Heart left ventricle (tissue), 13 donors: ENCODE results near the gene CRISPLD2.

Source experiments
- POLR2A ChIP-seq, 2 donors: fragments of 450-650 bp; IDR thresholded peaks; one replicate each; pipeline ENCODE4 v1.6.1; 2017; ENCODE audit warnings: antibody characterized with exemption in 2 of 2, mild to moderate bottlenecking in 2 of 2, moderate library complexity in 2 of 2
- TF ChIP-seq, protein P1 (sequence below), 12 donors: fragments of 200-600 bp; sonication (generic) in 4 of 12; IDR thresholded peaks; one replicate each; pipeline versions ENCODE4 v1.5.0 to v1.8.0; 2018 to 2022; ENCODE audit warnings: antibody characterized with exemption in 12 of 12, mild to moderate bottlenecking in 5 of 12
- donor health status: ischemic (EF 13 %, LVEDD 7.1; RV severe dilation, severe dysfunction).
- donor health status: DM: no; HTN: yes; CAD: no.
- donor health status: DM: no; HTN: no; CAD: no.
- donor health status: ischemic (EF 25% LVEDD 6.9; RV normal size, moderate dysfunction).
- donor health status: ischemic (EF 25% LVEDD 5.7; RV mildly dilated, moderate dysfunction).
- donor health status: ischemic (EF 35%, LVEDD 5.7; RV mildly dilated, moderate dysfunction).
- donor health status: nonischemic (EF 11% LVEDD 7.7; RV severe dilation, severe dysfunction).
- donor health status: DM: yes; HTN: yes; CAD: no.
- donor health status: PGD.
- donor health status: ischemic (EF 29% LVEDD 5.4; RV normal size, mild dysfunction).
- donor health status: nonischemic (EF 23%, LVEDD 6.1; RV moderate dilation, normal function).

DNA sequence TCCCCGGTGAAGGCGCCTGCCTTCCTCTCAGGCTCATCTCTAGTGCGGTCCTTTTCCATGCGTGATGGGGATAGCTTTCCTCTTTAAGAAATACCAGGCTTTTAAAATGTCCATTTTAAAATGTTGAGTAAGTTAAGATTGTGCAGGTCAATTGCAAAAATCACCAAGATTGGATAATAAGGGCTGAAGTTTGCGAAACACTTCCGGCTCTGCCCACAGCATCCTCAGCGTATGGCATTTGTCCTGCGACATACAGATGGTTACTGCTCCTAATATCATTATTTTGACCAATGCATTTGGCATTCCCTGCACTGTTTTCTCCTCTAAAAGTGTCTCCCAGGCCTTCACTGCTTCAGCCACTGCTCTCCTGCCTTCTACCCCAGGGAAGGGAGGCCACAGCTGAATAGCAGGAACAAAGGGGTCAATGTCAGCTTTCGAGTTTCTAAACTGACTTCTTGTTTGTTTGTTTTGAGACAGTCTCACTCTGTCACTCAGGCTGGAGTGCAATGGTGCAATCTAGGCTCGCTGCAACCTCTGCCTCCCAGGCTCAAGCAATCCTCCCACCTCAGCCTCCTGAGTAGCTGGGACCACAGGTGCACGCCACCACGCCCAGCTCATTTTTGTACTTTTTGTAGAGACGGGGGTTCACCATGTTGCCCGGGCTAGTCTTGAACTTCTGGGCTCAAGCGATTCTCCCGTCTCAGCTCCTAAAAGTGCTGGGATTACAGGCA, 91.9 kb downstream of the CRISPLD2 start:
- TF ChIP-seq, protein P1, sequence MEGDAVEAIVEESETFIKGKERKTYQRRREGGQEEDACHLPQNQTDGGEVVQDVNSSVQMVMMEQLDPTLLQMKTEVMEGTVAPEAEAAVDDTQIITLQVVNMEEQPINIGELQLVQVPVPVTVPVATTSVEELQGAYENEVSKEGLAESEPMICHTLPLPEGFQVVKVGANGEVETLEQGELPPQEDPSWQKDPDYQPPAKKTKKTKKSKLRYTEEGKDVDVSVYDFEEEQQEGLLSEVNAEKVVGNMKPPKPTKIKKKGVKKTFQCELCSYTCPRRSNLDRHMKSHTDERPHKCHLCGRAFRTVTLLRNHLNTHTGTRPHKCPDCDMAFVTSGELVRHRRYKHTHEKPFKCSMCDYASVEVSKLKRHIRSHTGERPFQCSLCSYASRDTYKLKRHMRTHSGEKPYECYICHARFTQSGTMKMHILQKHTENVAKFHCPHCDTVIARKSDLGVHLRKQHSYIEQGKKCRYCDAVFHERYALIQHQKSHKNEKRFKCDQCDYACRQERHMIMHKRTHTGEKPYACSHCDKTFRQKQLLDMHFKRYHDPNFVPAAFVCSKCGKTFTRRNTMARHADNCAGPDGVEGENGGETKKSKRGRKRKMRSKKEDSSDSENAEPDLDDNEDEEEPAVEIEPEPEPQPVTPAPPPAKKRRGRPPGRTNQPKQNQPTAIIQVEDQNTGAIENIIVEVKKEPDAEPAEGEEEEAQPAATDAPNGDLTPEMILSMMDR (IDR thresholded peaks at IDR 0.05), result no peak
- TF ChIP-seq POLR2A (IDR thresholded peaks at IDR 0.05), result no peak
